ENCODE data around the gene FXYD1. TPM values are rescaled to one million over a fixed set of nuclear protein-coding genes. Genes with fewer than 3 reads are reported as not detected.

FXYD1 gene
- total RNA-seq, 4 donors from 2014 or later, result 3.9 to 29.9 (median 10.1) TPM; not detected in 1

DNA sequence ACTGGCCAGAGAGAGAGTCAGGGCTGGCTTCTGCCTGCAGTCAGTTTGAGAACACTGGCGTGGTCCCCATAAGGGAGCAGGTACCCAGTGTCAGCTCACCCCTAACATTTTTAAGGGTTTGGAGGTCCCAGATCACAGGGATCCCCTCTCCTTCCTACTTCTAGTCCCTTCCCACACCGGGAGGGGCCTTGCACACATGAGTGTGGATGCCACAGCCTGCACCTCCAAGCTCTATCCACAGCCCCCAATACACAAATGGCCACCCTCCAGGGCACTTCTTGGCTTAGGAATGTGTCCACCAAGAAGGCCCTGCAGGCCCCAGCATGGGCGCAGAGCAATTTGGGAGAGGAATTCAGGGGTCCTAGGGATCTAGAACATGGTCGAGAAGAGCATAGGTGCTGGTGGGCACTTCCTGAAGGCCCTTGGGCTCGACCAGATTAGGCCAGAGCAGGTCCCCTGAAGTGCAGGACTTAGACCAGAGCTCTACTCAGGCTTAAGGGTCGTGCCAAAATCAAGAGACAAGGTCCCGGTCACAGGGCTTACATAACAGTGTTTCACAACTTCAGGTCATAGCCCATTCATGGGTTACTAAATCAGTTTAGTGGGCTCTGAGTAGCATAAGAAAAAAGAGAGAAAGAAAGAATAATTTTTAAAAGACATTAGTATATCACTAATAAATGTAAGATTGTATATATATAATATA is 31.9 kb downstream of the FXYD1 start:
- no peak for DNase-seq

DNA sequence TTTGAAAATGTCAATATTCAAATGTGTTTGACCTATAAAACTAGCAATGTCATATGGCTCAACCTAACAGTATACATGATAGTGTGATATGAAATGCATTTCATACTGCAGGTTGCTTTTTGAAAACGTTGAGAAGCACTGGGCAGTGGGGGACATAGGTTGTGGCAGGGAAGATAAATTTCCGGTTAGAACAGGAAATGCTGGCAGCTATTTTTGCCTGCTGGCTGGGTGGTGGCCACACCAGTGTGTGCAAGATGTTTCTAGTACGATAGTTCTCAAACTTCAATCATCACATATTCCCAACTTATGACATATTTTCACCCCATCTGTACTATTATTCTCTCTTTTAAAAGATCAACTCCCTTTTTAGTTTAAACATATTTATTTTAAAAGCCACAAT is 33.1 kb downstream of the FXYD1 start:
- H3K4me1 ChIP-seq, result peaks cover 11 to 35% (median 14%) of the 10 kb centered on the region in 3 donors
- H3K36me3 ChIP-seq, result peaks cover 0 to 15% (median 0%) of the 10 kb centered on the region in 3 donors
- no peak overlapping the region for H3K4me3 ChIP-seq
- WGBS, 2 donors, result 45 to 53% methylated on average over 3 of the region's 3 CpGs
- H3K9me3 ChIP-seq, result peaks cover 0 to 1% (median 0%) of the 10 kb centered on the region in 3 donors
- TF ChIP-seq, protein P1, sequence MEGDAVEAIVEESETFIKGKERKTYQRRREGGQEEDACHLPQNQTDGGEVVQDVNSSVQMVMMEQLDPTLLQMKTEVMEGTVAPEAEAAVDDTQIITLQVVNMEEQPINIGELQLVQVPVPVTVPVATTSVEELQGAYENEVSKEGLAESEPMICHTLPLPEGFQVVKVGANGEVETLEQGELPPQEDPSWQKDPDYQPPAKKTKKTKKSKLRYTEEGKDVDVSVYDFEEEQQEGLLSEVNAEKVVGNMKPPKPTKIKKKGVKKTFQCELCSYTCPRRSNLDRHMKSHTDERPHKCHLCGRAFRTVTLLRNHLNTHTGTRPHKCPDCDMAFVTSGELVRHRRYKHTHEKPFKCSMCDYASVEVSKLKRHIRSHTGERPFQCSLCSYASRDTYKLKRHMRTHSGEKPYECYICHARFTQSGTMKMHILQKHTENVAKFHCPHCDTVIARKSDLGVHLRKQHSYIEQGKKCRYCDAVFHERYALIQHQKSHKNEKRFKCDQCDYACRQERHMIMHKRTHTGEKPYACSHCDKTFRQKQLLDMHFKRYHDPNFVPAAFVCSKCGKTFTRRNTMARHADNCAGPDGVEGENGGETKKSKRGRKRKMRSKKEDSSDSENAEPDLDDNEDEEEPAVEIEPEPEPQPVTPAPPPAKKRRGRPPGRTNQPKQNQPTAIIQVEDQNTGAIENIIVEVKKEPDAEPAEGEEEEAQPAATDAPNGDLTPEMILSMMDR (IDR thresholded peaks at IDR 0.05), result no peak
- TF ChIP-seq POLR2A (IDR thresholded peaks at IDR 0.05), result no peak
- no peaks in the 10 kb centered on the region for H3K27me3 ChIP-seq
- intact Hi-C loops (cut with DNase I), result no loop called here
- no peak overlapping the region for H3K27ac ChIP-seq
- DNase-seq, result no peak

More for the DNA sequence above, 31.9 kb downstream of the FXYD1 start:
- H3K9me3 ChIP-seq, result peaks cover 6 to 14% (median 10%) of the 10 kb centered on the region in 3 donors
- 62 to 65% methylated on average over 4 to 5 of the region's 7 CpGs for WGBS, 2 donors
- intact Hi-C loops (cut with DNase I), result no loop called here
- no peaks in the 10 kb centered on the region for H3K27me3 ChIP-seq
- TF ChIP-seq, protein P1 (IDR thresholded peaks at IDR 0.05), result no peak
- TF ChIP-seq POLR2A (IDR thresholded peaks at IDR 0.05), result no peak
- peaks cover 0 to 27% (median 5%) of the 10 kb centered on the region in 3 donors for H3K36me3 ChIP-seq
- no peak overlapping the region for H3K27ac ChIP-seq
- H3K4me1 ChIP-seq, result peaks cover 11 to 37% (median 15%) of the 10 kb centered on the region in 3 donors
- H3K4me3 ChIP-seq, result no peak overlapping the region

DNA sequence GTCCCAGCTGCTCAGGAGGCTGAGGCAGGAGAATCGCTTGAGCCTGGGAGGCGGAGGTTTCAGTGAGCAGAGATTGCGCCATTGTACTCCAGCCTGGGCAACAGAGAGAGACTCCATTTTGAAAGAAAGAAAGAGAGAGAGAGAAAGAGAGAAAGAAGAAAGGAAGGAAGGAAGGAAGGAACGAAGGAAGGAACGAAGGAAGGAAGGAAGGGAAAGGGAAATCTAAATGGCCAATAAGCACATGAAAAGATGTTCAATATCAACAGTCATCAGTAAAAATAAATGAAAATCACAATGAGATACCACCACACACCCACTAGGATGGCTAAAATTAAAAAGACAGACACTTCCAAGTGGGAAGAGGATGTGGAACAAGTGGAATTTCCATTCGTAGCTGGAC is 35.6 kb downstream of the FXYD1 start:
- no peak for DNase-seq
- Histone ChIP-seq H3K9me3 (no peaks in the 10 kb centered on the region), H3K36me3 (peaks cover 0 to 14% (median 0%) of the 10 kb centered on the region in 3 donors), H3K27me3 (no peaks in the 10 kb centered on the region), H3K27ac (no peak overlapping the region), H3K4me3 (no peak overlapping the region), H3K4me1 (peaks cover 0 to 10% (median 0%) of the 10 kb centered on the region in 3 donors)
- 91 to 92% methylated on average over 6 of the region's 6 CpGs for WGBS, 2 donors
- intact Hi-C loops (cut with DNase I), result no loop called here
- TF ChIP-seq, protein P1 (IDR thresholded peaks at IDR 0.05), result no peak
- TF ChIP-seq POLR2A (IDR thresholded peaks at IDR 0.05), result no peak

DNA sequence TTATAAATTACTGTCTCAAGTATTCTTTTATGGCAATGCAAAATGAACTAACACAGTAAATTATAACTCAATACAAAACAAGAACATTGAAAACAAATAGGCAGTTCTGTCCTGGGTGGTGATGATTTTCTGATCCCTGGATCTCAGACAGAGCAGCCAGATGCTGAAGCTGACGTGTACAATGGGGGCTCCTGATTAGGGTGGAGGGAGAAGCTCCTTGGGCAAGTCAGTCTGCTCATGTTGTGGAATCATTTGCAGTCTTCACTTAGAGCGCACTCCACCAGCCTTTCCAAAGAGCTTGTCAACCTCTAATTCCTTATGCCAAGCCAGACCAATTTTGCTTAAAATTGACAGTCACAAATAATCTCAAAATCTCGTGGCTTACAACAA is 37.6 kb downstream of the FXYD1 start:
- no peak overlapping the region for H3K4me3 ChIP-seq
- H3K27ac ChIP-seq, result no peak overlapping the region
- no peak for TF ChIP-seq POLR2A (IDR thresholded peaks at IDR 0.05)
- TF ChIP-seq, protein P1 (IDR thresholded peaks at IDR 0.05), result no peak
- H3K9me3 ChIP-seq, result no peaks in the 10 kb centered on the region
- H3K36me3 ChIP-seq, result no peaks in the 10 kb centered on the region
- DNase-seq, result no peak
- H3K27me3 ChIP-seq, result no peaks in the 10 kb centered on the region
- 57 to 78% methylated on average over 1 to 2 of the region's 3 CpGs for WGBS, 2 donors
- no peaks in the 10 kb centered on the region for H3K4me1 ChIP-seq
- intact Hi-C loops (cut with DNase I), result no loop called here

DNA sequence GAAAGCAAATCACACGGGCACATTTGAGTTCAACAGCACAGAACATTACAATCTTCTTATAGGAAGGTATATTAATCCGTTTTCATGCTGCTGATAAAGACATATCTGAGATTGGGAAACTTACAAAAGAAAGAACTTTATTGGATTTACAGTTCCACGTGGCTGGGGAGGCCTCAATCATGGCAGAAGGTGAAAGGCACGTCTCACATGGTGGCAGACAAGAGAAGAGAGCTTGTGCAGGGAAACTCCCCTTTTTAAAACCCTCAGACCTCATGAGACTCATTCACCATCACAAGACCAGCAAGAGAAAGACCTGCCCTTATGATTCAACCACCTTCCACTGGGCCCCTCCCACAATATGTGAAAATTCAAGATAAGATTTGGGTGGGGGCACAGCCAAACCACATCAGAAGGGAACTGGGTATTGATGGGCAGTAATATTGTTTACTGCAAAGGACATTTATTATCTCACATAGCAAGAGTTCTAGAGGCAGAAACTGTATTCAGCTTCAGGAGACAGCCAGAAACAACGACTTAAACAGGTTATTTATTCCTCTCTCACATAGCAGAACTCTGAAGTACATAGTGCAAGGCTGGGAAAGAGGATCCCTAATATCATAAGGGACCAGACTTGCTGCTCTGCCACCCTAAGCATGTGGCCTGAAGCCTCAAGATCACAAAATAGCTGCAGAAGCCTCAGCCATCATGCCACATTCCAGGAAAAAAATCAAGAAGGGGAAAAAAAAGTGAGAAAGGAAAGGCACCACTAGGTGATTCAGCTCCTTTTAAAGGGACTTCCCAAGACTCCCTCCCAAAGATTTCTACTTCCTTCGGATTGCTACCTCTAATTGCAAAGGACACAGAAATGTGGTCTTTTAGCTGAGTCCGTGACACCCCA is 39.0 kb downstream of the FXYD1 start:
- 69 to 70% methylated on average over 7 of the region's 7 CpGs for WGBS, 2 donors
- Histone ChIP-seq H3K27me3 (peaks cover 0 to 3% (median 0%) of the 10 kb centered on the region in 4 donors), H3K27ac (no peak overlapping the region), H3K4me3 (no peak overlapping the region), H3K9me3 (no peaks in the 10 kb centered on the region), H3K36me3 (no peaks in the 10 kb centered on the region), H3K4me1 (no peaks in the 10 kb centered on the region)
- TF ChIP-seq, protein P1 (IDR thresholded peaks at IDR 0.05), result no peak
- no peak for TF ChIP-seq POLR2A (IDR thresholded peaks at IDR 0.05)
- intact Hi-C loops (cut with DNase I), result no loop called here
- no peak for DNase-seq

All from esophagus squamous epithelium (tissue), 5 donors.